Trophoblast cell (in vitro differentiated cells and primary cell): ENCODE measurements around the gene AHNAK.
A peak's percentile ranks its signal among the peaks of the same experiment; 100 is the strongest.

Source experiments
- DNase-seq, 2 donors: peaks; one replicate each; pipeline ENCODE4 v3.0.0-alpha.2; 2016
- H2AFZ ChIP-seq: 2 replicates; pipeline ENCODE4 v1.6.1; 2013; ENCODE audit warnings: low read length, moderate library complexity, mild to moderate bottlenecking; ENCODE audit not compliant: insufficient read depth, poor library complexity
- H2AK5ac ChIP-seq: 2 replicates; pipeline ENCODE4 v1.6.1; 2013; ENCODE audit warnings: mild to moderate bottlenecking, low read length
- H2BK120ac ChIP-seq: 2 replicates; pipeline ENCODE4 v1.6.1; 2013; ENCODE audit warnings: low read length, mild to moderate bottlenecking, moderate library complexity; ENCODE audit not compliant: insufficient read depth, poor library complexity
- H2BK12ac ChIP-seq: 2 replicates; pipeline ENCODE4 v1.6.1; 2013; ENCODE audit warnings: mild to moderate bottlenecking, low read length, moderate library complexity
- H2BK5ac ChIP-seq: 2 replicates; pipeline ENCODE4 v1.6.1; 2013; ENCODE audit warnings: low read length, low read depth, moderate library complexity, mild to moderate bottlenecking; ENCODE audit not compliant: poor library complexity
- H3K14ac ChIP-seq: 2 replicates; pipeline ENCODE4 v1.6.1; 2013; ENCODE audit warnings: mild to moderate bottlenecking, low read length
- H3K18ac ChIP-seq: 2 replicates; pipeline ENCODE4 v1.6.1; 2013; ENCODE audit warnings: mild to moderate bottlenecking, low read length
- H3K23ac ChIP-seq: 2 replicates; pipeline ENCODE4 v1.6.1; 2013; ENCODE audit warnings: low read length
- H3K27ac ChIP-seq: 2 replicates; pipeline ENCODE4 v1.5.1; 2013; ENCODE audit warnings: low read depth, mild to moderate bottlenecking, inconsistent platforms, low read length, moderate library complexity
- H3K27me3 ChIP-seq: 2 replicates; pipeline ENCODE4 v1.6.1; 2013; ENCODE audit warnings: inconsistent platforms, mild to moderate bottlenecking, low read length, moderate library complexity; ENCODE audit not compliant: insufficient read depth
- H3K36me3 ChIP-seq, 2 experiments: 1 replicate in 1 of 2; 2 replicates in 1 of 2; pipeline ENCODE4 v1.6.1; 2013; ENCODE audit warnings: low read length in 2 of 2, mild to moderate bottlenecking in 2 of 2, moderate library complexity in 1 of 2; ENCODE audit not compliant: insufficient read depth in 2 of 2, control insufficient read depth in 1 of 2
- H3K4ac ChIP-seq: 2 replicates; pipeline ENCODE4 v1.6.1; 2013; ENCODE audit warnings: low read depth, mild to moderate bottlenecking, low read length, moderate library complexity
- H3K4me1 ChIP-seq, 2 experiments: 1 replicate in 1 of 2; 2 replicates in 1 of 2; pipeline ENCODE4 v1.6.1; 2013; ENCODE audit warnings: low read length in 2 of 2, mild to moderate bottlenecking in 2 of 2, moderate library complexity in 1 of 2; ENCODE audit not compliant: insufficient read depth in 2 of 2, control insufficient read depth in 1 of 2
- H3K4me2 ChIP-seq: 2 replicates; pipeline ENCODE4 v1.6.1; 2013; ENCODE audit warnings: inconsistent platforms, mild to moderate bottlenecking, low read length, moderate library complexity
- H3K4me3 ChIP-seq: 2 replicates; pipeline ENCODE4 v1.5.1; 2013; ENCODE audit warnings: mild to moderate bottlenecking, low read depth, low read length, inconsistent platforms
- H3K79me1 ChIP-seq: one replicate; pipeline ENCODE4 v1.6.1; 2013; ENCODE audit warnings: low read length
- H3K79me2 ChIP-seq: 2 replicates; pipeline ENCODE4 v1.6.1; 2013; ENCODE audit warnings: low read length, mild to moderate bottlenecking; ENCODE audit not compliant: control insufficient read depth, insufficient read depth, poor library complexity
- H3K9ac ChIP-seq: 2 replicates; pipeline ENCODE4 v1.6.1; 2013; ENCODE audit warnings: mild to moderate bottlenecking, low read length
- H3K9me3 ChIP-seq: 2 replicates; pipeline ENCODE4 v1.6.1; 2013; ENCODE audit warnings: low read depth, mild to moderate bottlenecking, control low read depth, inconsistent platforms, low read length; ENCODE audit not compliant: insufficient read depth
- H4K12ac ChIP-seq: 2 replicates; pipeline ENCODE4 v1.6.1; 2013; ENCODE audit warnings: low read depth, mild to moderate bottlenecking, low read length, moderate library complexity
- H4K8ac ChIP-seq: 2 replicates; pipeline ENCODE4 v1.6.1; 2013; ENCODE audit warnings: low read depth, mild to moderate bottlenecking, low read length, moderate library complexity
- H4K91ac ChIP-seq: one replicate; pipeline ENCODE4 v1.6.1; 2013; ENCODE audit warnings: low read depth, mild to moderate bottlenecking, low read length, moderate library complexity
- WGBS: extraction: QIAGEN DNeasy Blood & Tissue Kit; methylation state at CpG from one replicate; pipeline ENCODE4 v1.1.7; 2013; ENCODE audit warnings: missing lambda C conversion rate; ENCODE audit not compliant: insufficient read length, insufficient coverage; ENCODE audit errors: extremely low coverage; 5-methylcytosine and 5-hydroxymethylcytosine counted together

The AHNAK gene

GRCh38 chr11:62482753-62483152, 63.9 kb downstream of the AHNAK start:
- H3K79me2 ChIP-seq, result peaks cover 7% of the 10 kb centered on the region
- peak overlapping the region; percentile 63 for H4K91ac ChIP-seq
- H3K4me1 ChIP-seq, result peaks cover 20 to 36% of the 10 kb centered on the region in 2 experiments

GRCh38 chr11:62479631-62480201, 66.9 kb downstream of the AHNAK start:
- Histone ChIP-seq H3K79me2 (peaks cover 7% of the 10 kb centered on the region), H2AFZ (peak overlapping the region; percentile 75), H3K4me2 (peak overlapping the region; percentile 11), H4K12ac (peak overlapping the region; percentile 76), H3K4ac (peak overlapping the region; percentile 97), H3K23ac (no peak overlapping the region), H3K18ac (peak overlapping the region; percentile 96), H2BK12ac (peak overlapping the region; percentile 100), H4K91ac (peak overlapping the region; percentile 100), H3K9me3 (no peaks in the 10 kb centered on the region), H4K8ac (peak overlapping the region; percentile 91), H3K27ac (peak overlapping the region; percentile 100), H2BK5ac (peak overlapping the region; percentile 100), H3K4me3 (no peak overlapping the region), H3K27me3 (no peaks in the 10 kb centered on the region), H3K36me3 (no peaks in the 10 kb centered on the region), H2BK120ac (peak overlapping the region; percentile 100), H3K79me1 (peaks cover 36% of the 10 kb centered on the region), H3K4me1 (peaks cover 22 to 30% of the 10 kb centered on the region in 2 experiments), H2AK5ac (peak overlapping the region; percentile 99), H3K14ac (peak overlapping the region; percentile 99), H3K9ac (peak overlapping the region; percentile 39)
- WGBS, result no CpG with 5 or more reads among the region's 7 CpGs
- DNase-seq, result peak; percentile 91 to 96

More at GRCh38 chr11:62482753-62483152, 63.9 kb downstream of the AHNAK start:
- Histone ChIP-seq H2AK5ac (peak overlapping the region; percentile 71), H4K12ac (no peak overlapping the region), H3K4me3 (no peak overlapping the region), H3K14ac (peak overlapping the region; percentile 3), H3K18ac (peak overlapping the region; percentile 6), H3K4ac (no peak overlapping the region), H3K27me3 (no peaks in the 10 kb centered on the region), H2BK5ac (no peak overlapping the region), H3K79me1 (peaks cover 34% of the 10 kb centered on the region), H3K23ac (no peak overlapping the region), H2BK120ac (peak overlapping the region; percentile 65), H3K9ac (no peak overlapping the region), H3K27ac (no peak overlapping the region), H3K4me2 (no peak overlapping the region), H2AFZ (no peak overlapping the region), H3K36me3 (no peaks in the 10 kb centered on the region), H3K9me3 (no peaks in the 10 kb centered on the region), H4K8ac (no peak overlapping the region), H2BK12ac (peak overlapping the region; percentile 88)
- WGBS, result no CpG with 5 or more reads among the region's 6 CpGs
- no peak for DNase-seq

GRCh38 chr11:62477927-62478326, 68.7 kb downstream of the AHNAK start:
- Histone ChIP-seq H2BK120ac (peak overlapping the region; percentile 57), H3K36me3 (no peaks in the 10 kb centered on the region), H2BK12ac (peak overlapping the region; percentile 91), H3K27me3 (no peaks in the 10 kb centered on the region), H2AFZ (peak overlapping the region; percentile 25), H3K9me3 (no peaks in the 10 kb centered on the region), H4K8ac (peak overlapping the region; percentile 55), H3K18ac (peak overlapping the region; percentile 65), H3K14ac (peak overlapping the region; percentile 78), H2BK5ac (peak overlapping the region; percentile 83), H3K79me1 (peaks cover 38% of the 10 kb centered on the region), H3K27ac (peak overlapping the region; percentile 69), H3K23ac (no peak overlapping the region), H4K12ac (no peak overlapping the region), H4K91ac (peak overlapping the region; percentile 95), H2AK5ac (peak overlapping the region; percentile 73), H3K4ac (peak overlapping the region; percentile 35), H3K4me3 (no peak overlapping the region), H3K4me1 (peaks cover 18 to 25% of the 10 kb centered on the region in 2 experiments), H3K4me2 (no peak overlapping the region), H3K79me2 (peaks cover 7% of the 10 kb centered on the region), H3K9ac (peak overlapping the region; percentile 12)
- WGBS, result no CpG with 5 or more reads among the region's 5 CpGs
- DNase-seq, result peak in 1 of 2 donors; percentile 71

- H2BK5ac ChIP-seq, result peak overlapping the region; percentile 91
- H3K27ac ChIP-seq, result peak overlapping the region; percentile 97
- H2BK120ac ChIP-seq, result peak overlapping the region; percentile 89
- H3K4me1 ChIP-seq, result peaks cover 15 to 16% of the 10 kb centered on the region in 2 experiments
- H3K27me3 ChIP-seq, result no peaks in the 10 kb centered on the region
- H4K8ac ChIP-seq, result peak overlapping the region; percentile 64
- H2AFZ ChIP-seq, result peak overlapping the region; percentile 4
- peak overlapping the region; percentile 49 for H3K4ac ChIP-seq
- H3K79me2 ChIP-seq, result peaks cover 7% of the 10 kb centered on the region
- H3K9ac ChIP-seq, result no peak overlapping the region
- no peaks in the 10 kb centered on the region for H3K9me3 ChIP-seq
- no peak overlapping the region for H3K4me3 ChIP-seq
- H4K12ac ChIP-seq, result peak overlapping the region; percentile 39
- H3K4me2 ChIP-seq, result no peak overlapping the region
- no CpG with 5 or more reads among the region's 9 CpGs for WGBS
- H3K23ac ChIP-seq, result no peak overlapping the region
- peak overlapping the region; percentile 63 for H3K14ac ChIP-seq
- peak overlapping the region; percentile 34 for H3K18ac ChIP-seq
- H2AK5ac ChIP-seq, result peak overlapping the region; percentile 95
- H4K91ac ChIP-seq, result peak overlapping the region; percentile 97
- no peaks in the 10 kb centered on the region for H3K36me3 ChIP-seq
- DNase-seq, result peak; percentile 67 to 80
- H3K79me1 ChIP-seq, result peaks cover 32% of the 10 kb centered on the region
- peak overlapping the region; percentile 92 for H2BK12ac ChIP-seq
Observed at GRCh38 chr11:62472063-62472884, 74.3 kb downstream of the AHNAK start.
